AG04449 (cell line): ENCODE measurements around the gene PLEKHH1.

Source experiments
- CTCF ChIA-PET: fragments of 350-600 bp; formaldehyde crosslinking; extraction: SDS; loops from one replicate; lab custom pipeline; 2021; ENCODE audit warnings: antibody characterized with exemption; lab: Yijun Ruan, JAX
- POLR2A ChIA-PET: fragments of 400-600, 350-600 bp; formaldehyde crosslinking; extraction: SDS; loops from one replicate; lab custom pipeline; 2020; ENCODE audit warnings: antibody characterized with exemption, inconsistent platforms; lab: Yijun Ruan, JAX
- DNase-seq: peaks from one replicate; pipeline ENCODE4 v3.0.0-alpha.2; 2010; ENCODE audit warnings: low read depth, low spot score
- H3K4me3 ChIP-seq: 2 replicates; pipeline ENCODE4 v1.5.1; 2011; ENCODE audit warnings: low read depth, mild to moderate bottlenecking, control low read depth, low read length
- CTCF ChIP-seq: IDR thresholded peaks from one replicate; pipeline ENCODE4 v1.5.1; 2011; ENCODE audit warnings: mild to moderate bottlenecking, moderate library complexity, low read length, control low read depth, inconsistent platforms; ENCODE audit not compliant: insufficient read depth; ENCODE audit errors: missing control alignments

The PLEKHH1 gene

DNA sequence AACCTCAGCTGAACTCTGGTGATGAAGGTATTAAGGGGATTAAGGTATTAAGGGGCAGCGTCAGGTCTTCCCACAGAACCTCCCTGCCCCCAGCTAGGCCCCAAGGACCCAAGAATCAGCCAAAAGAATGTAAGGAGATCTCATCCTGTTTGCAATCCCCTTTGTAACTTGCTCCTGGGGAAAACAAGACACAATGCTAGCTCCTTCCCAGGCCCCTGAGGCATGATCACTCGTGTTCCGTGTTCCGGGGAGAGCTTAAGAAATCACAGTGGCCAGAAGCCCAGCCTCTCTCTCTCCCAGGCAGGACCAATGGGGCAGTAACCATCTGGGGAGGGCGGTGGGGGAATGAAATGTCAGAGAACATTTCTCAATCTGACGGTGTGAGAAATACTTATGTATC is 33.8 kb downstream of the PLEKHH1 start:
- TF ChIP-seq CTCF = no peak
- no peak overlapping the region for H3K4me3 ChIP-seq
- POLR2A ChIA-PET = no interaction called here
- CTCF ChIA-PET = interaction anchor here (0.6 to 22.7 kb wide), 6 partner anchors 9 to 141 kb away, joined by 4 to 582 read pairs (median 21); no protein-coding TSS in a partner anchor
- no peak for DNase-seq

GRCh38 chr14:67567654-67568053 is 34.6 kb downstream of the PLEKHH1 start:
- ChIA-PET POLR2A (no interaction called here), CTCF (interaction anchor here (1.3 to 22.7 kb wide), 6 partner anchors 10 to 142 kb away, joined by 5 to 582 read pairs (median 21); no protein-coding TSS in a partner anchor)
- TF ChIP-seq CTCF = no peak
- no peak overlapping the region for H3K4me3 ChIP-seq
- no peak for DNase-seq

DNA sequence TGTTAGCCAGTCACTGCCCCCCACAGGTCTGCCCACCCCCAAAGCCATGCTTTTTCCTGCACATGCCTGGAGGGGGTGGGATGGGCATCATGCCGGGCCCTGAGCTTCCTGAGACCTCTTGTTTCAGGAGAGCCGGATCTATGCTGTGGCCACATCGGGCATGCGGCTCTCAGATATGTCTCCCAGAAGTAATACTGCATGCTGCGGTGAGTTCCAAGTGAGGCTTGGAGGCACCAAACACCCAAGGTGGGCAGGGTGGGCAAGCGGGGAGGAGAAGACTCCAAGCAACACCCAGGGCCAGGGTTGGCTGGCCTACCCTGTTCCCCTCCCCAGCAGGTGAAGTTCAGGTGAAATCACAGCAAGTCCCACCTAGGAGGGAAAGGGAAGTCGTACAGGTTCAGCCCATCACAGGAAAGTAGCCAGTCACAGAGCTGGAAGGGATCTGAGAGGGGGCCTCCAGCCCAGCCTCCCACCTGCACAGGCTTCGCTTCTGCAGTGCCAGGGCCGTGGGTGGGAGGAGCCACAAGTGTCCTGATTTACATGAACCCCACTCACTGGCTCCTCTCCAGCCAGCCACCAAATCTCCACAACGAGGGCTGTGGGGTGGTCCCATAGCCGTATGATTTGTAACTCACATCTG is 36.0 kb downstream of the PLEKHH1 start:
- POLR2A ChIA-PET = interaction anchor here (0.6 kb wide), 1 partner anchor 209 kb away, joined by 3 read pairs; the partner anchor contains the start of gene ATP6V1D
- no peak overlapping the region for H3K4me3 ChIP-seq
- no peak for TF ChIP-seq CTCF
- no peak for DNase-seq
- CTCF ChIA-PET = interaction anchor here (1.4 to 22.7 kb wide), 6 partner anchors 12 to 143 kb away, joined by 4 to 582 read pairs (median 45); partner anchors contain the start of gene TMEM229B

- no peak for TF ChIP-seq CTCF
- no peak for DNase-seq
- CTCF ChIA-PET = interaction anchor here (1.1 to 22.7 kb wide), 15 partner anchors 11 to 144 kb away, joined by 3 to 582 read pairs (median 21); partner anchors contain the start of genes PIGH, PLEKHH1 and TMEM229B
- POLR2A ChIA-PET = interaction anchor here (0.6 kb wide), 1 partner anchor 210 kb away, joined by 3 read pairs; the partner anchor contains the start of gene ATP6V1D
- H3K4me3 ChIP-seq = no peak overlapping the region
These were observed 36.7 kb downstream of the PLEKHH1 start for GRCh38 chr14:67569651-67570290.

DNA sequence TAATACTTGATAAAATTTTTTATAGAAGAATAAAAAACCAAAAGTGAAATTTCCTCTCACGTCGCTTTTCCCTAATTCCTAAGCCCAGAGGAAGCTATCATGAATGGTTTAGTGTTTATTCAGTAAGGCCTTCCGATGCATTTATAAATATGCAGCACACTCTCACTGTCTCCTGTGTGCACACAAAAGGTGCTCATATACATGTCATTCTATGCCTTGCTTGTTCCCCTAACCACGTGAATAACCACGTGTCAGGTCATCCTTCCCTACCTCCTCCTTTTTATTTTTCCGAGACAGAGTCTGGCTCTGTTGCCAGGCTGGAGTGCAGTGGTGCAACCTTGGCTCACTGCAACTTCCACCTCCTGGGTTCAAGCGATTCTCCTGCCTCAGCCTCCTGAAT is 37.4 kb downstream of the PLEKHH1 start:
- no peak for DNase-seq
- no peak overlapping the region for H3K4me3 ChIP-seq
- CTCF ChIA-PET = interaction anchor here (0.8 to 22.7 kb wide), 32 partner anchors 12 to 1211 kb away, joined by 3 to 582 read pairs (median 6); partner anchors contain the start of genes PIGH, PLEK2, PLEKHH1 and RDH12
- POLR2A ChIA-PET = interaction anchor here (1.4 kb wide), 1 partner anchor 143 kb away, joined by 4 read pairs; no protein-coding TSS in a partner anchor
- TF ChIP-seq CTCF = no peak
